Measurements from ENCODE around the gene CDC37L1.
A peak's percentile ranks its signal among the peaks of the same experiment; 100 is the strongest.
"Not testable (repeated sequence)": the region's sequence is repeated elsewhere in the genome, so short reads cannot be mapped to it uniquely, and the experiment has no call there.

The CDC37L1 gene

GRCh38 chr9:4679268-4680172 lies at the start of gene CDC37L1:
Gene CDC37L1, plus strand, starts transcription at chr9:4679569. Its CDS starts 199 bp downstream, at chr9:4679768.
- peak; percentile 97 for DNase-seq

GRCh38 chr9:4630836-4631235 lies 48.5 kb upstream of the CDC37L1 start:
- DNase-seq: no peak

GRCh38 chr9:4638968-4639367 lies 40.4 kb upstream of the CDC37L1 start:
- DNase-seq: no peak

GRCh38 chr9:4639420-4639819 lies 39.9 kb upstream of the CDC37L1 start:
- no peak for DNase-seq

- DNase-seq: peak; percentile 50
Observed at GRCh38 chr9:4640027-4640426, 39.3 kb upstream of the CDC37L1 start.

GRCh38 chr9:4642351-4642750 lies 37.0 kb upstream of the CDC37L1 start:
- DNase-seq: no peak

- DNase-seq: no peak
Observed at GRCh38 chr9:4654084-4654483, 25.3 kb upstream of the CDC37L1 start.

GRCh38 chr9:4654538-4654937 lies 24.8 kb upstream of the CDC37L1 start:
- no peak for DNase-seq

GRCh38 chr9:4656196-4656595 lies 23.2 kb upstream of the CDC37L1 start:
- not testable (repeated sequence) for DNase-seq

- no peak for DNase-seq
Observed at GRCh38 chr9:4656621-4657020, 22.7 kb upstream of the CDC37L1 start.

- no peak for DNase-seq
Observed at GRCh38 chr9:4657426-4658159, 21.8 kb upstream of the CDC37L1 start.

- not testable (repeated sequence) for DNase-seq
Observed at GRCh38 chr9:4660665-4661064, 18.7 kb upstream of the CDC37L1 start.

GRCh38 chr9:4661165-4661564 lies 18.2 kb upstream of the CDC37L1 start:
- DNase-seq: no peak

GRCh38 chr9:4661611-4662010 lies 17.8 kb upstream of the CDC37L1 start:
- no peak for DNase-seq

- DNase-seq: peak; percentile 86
Observed at GRCh38 chr9:4662108-4662988, 17.0 kb upstream of the CDC37L1 start, which contains the start of gene PLPP6. Gene PLPP6, plus strand, starts transcription at chr9:4662294. Its CDS starts 82 bp downstream, at chr9:4662376.

GRCh38 chr9:4662989-4663792 lies 16.2 kb upstream of the CDC37L1 start:
- no peak for DNase-seq

- no peak for DNase-seq
Observed at GRCh38 chr9:4663956-4664355, 15.4 kb upstream of the CDC37L1 start.

- no peak for DNase-seq
Observed at GRCh38 chr9:4665357-4665756, 14.0 kb upstream of the CDC37L1 start.

GRCh38 chr9:4666042-4666699 lies 13.2 kb upstream of the CDC37L1 start, which contains the start of gene SPATA6L:
Gene SPATA6L, minus strand, starts transcription at chr9:4666480. Its CDS starts 230 bp downstream, at chr9:4666250.
- DNase-seq: peak; percentile 53

- DNase-seq: no peak
Observed at GRCh38 chr9:4667681-4668080, 11.7 kb upstream of the CDC37L1 start.

- DNase-seq: no peak
Observed at GRCh38 chr9:4668604-4669003, 10.8 kb upstream of the CDC37L1 start.

All from NCI-H2227 treated with DMSO at 0.1 percent for 48 hours (cell line).